Measurements from ENCODE around the gene RPP21. TPM values are rescaled to one million over a fixed set of nuclear protein-coding genes. Genes with fewer than 3 reads are reported as not detected.

RPP21 gene
- total RNA-seq, 1 experiment from 2014 or later, result 58.9 TPM

GRCh38 chr6:30334075-30334783, 10.7 kb upstream of the RPP21 start:
- BruUV-seq (replicated peaks), result no TSS peak
- POLR2A ChIA-PET (ENCODE audit: unreplicated experiment), result no interaction called here

GRCh38 chr6:30340589-30341054, 4.3 kb upstream of the RPP21 start:
- Histone ChIP-seq H3K79me2 (ENCODE audit: low read depth) (peaks cover under 1% of the 10 kb centered on the region; the same call in 1 of the 2 replicates), H3F3A (ENCODE audit: insufficient read depth, low read depth) (no peaks in the 10 kb centered on the region), H2AFZ (no peak overlapping the region), H3K36me3 (ENCODE audit: low read depth) (no peaks in the 10 kb centered on the region; the same call in 1 of the 2 replicates), H3K9me2 (ENCODE audit: insufficient read depth) (no peaks in the 10 kb centered on the region), H3K9me3 (ENCODE audit: insufficient read depth, low read depth) (no peaks in the 10 kb centered on the region), H3K27me3 (ENCODE audit: insufficient read depth, low read depth) (no peaks in the 10 kb centered on the region), H3K4me2 (no peak overlapping the region), H3K4me1 (replicated peaks; ENCODE audit: insufficient read depth) (peaks cover under 1% of the 10 kb centered on the region), H3K27ac (no peak overlapping the region), H3K4me3 (no peak overlapping the region), H4K20me1 (ENCODE audit: insufficient read depth) (no peaks in the 10 kb centered on the region)
- no peak for DNase-seq
- no TSS peak for BruUV-seq (replicated peaks)
- intact Hi-C loops (cut with micrococcal nuclease; ENCODE audit: unreplicated experiment), result no loop called here
- TF ChIP-seq EZH2 (IDR thresholded peaks at IDR 0.05; ENCODE audit: low read depth), result no peak
- TF ChIP-seq CTCF (conservative IDR thresholded peaks at IDR 0.05), result no peak
- CTCF ChIA-PET, result no interaction called here
- POLR2A ChIA-PET (ENCODE audit: unreplicated experiment), result interaction anchor here (0.6 kb wide), 1 partner anchor 198 kb away, joined by 5 read pairs; no protein-coding TSS in a partner anchor

More at GRCh38 chr6:30334075-30334783, 10.7 kb upstream of the RPP21 start:
- no peak overlapping the region for H3K4me2 ChIP-seq
- H3K4me1 ChIP-seq (replicated peaks; ENCODE audit: insufficient read depth), result no peaks in the 10 kb centered on the region
- H3K27me3 ChIP-seq (ENCODE audit: insufficient read depth, low read depth), result no peaks in the 10 kb centered on the region
- H3F3A ChIP-seq (ENCODE audit: insufficient read depth, low read depth), result peaks cover 4% of the 10 kb centered on the region; the same call in 1 of the 2 replicates
- H3K9me2 ChIP-seq (ENCODE audit: insufficient read depth), result no peaks in the 10 kb centered on the region
- DNase-seq, result no peak
- TF ChIP-seq CTCF (conservative IDR thresholded peaks at IDR 0.05) (no peak), EZH2 (IDR thresholded peaks at IDR 0.05; ENCODE audit: low read depth) (no peak)
- H3K9me3 ChIP-seq (ENCODE audit: insufficient read depth, low read depth), result no peaks in the 10 kb centered on the region
- no peak overlapping the region for H3K27ac ChIP-seq
- CTCF ChIA-PET, result no interaction called here
- H4K20me1 ChIP-seq (ENCODE audit: insufficient read depth), result no peaks in the 10 kb centered on the region
- no peak overlapping the region for H2AFZ ChIP-seq
- intact Hi-C loops (cut with micrococcal nuclease; ENCODE audit: unreplicated experiment), result no loop called here
- no peaks in the 10 kb centered on the region for H3K79me2 ChIP-seq (ENCODE audit: low read depth)
- no peak overlapping the region for H3K4me3 ChIP-seq
- H3K36me3 ChIP-seq (ENCODE audit: low read depth), result peaks cover 11% of the 10 kb centered on the region

GRCh38 chr6:30341218-30341617, 3.7 kb upstream of the RPP21 start:
- CTCF ChIA-PET, result no interaction called here
- no TSS peak for BruUV-seq (replicated peaks)
- Histone ChIP-seq H2AFZ (no peak overlapping the region), H3K27me3 (ENCODE audit: insufficient read depth, low read depth) (no peaks in the 10 kb centered on the region), H3K36me3 (ENCODE audit: low read depth) (no peaks in the 10 kb centered on the region), H3K4me3 (no peak overlapping the region), H4K20me1 (ENCODE audit: insufficient read depth) (no peaks in the 10 kb centered on the region), H3F3A (ENCODE audit: insufficient read depth, low read depth) (no peaks in the 10 kb centered on the region), H3K4me1 (replicated peaks; ENCODE audit: insufficient read depth) (peaks cover 6% of the 10 kb centered on the region), H3K9me2 (ENCODE audit: insufficient read depth) (no peaks in the 10 kb centered on the region), H3K9me3 (ENCODE audit: insufficient read depth, low read depth) (no peaks in the 10 kb centered on the region), H3K79me2 (ENCODE audit: low read depth) (peaks cover 6% of the 10 kb centered on the region), H3K4me2 (no peak overlapping the region), H3K27ac (no peak overlapping the region)
- TF ChIP-seq EZH2 (IDR thresholded peaks at IDR 0.05; ENCODE audit: low read depth), result no peak
- TF ChIP-seq CTCF (conservative IDR thresholded peaks at IDR 0.05), result no peak
- intact Hi-C loops (cut with micrococcal nuclease; ENCODE audit: unreplicated experiment), result no loop called here
- DNase-seq, result no peak
- POLR2A ChIA-PET (ENCODE audit: unreplicated experiment), result no interaction called here

Data from PC-9 (cell line).